ENCODE data around the gene CFP. TPM values are rescaled to one million over a fixed set of nuclear protein-coding genes. Genes with fewer than 3 reads are reported as not detected.

Gene CFP
- polyA plus RNA-seq, 3 donors = 461 to 498 (median 491) TPM

- TF ChIP-seq CTCF (IDR thresholded peaks at IDR 0.05) = no peak
- Histone ChIP-seq H3K9ac (ENCODE audit: insufficient read depth, low read length, poor library complexity, severe bottlenecking) (no peak overlapping the region), H3K9me3 (replicated peaks in 1 of 2; ENCODE audit: control insufficient read depth in 1 of 2, insufficient read depth in 1 of 2, low read length in 2 of 2) (peaks cover 5 to 9% of the 10 kb centered on the region in 2 donors), H4K20me1 (ENCODE audit: insufficient read depth, low read length) (no peaks in the 10 kb centered on the region), H3K36me3 (replicated peaks in 1 of 2; ENCODE audit: control insufficient read depth in 1 of 2, insufficient read depth in 2 of 2, low read length in 2 of 2) (no peaks in the 10 kb centered on the region), H3K27me3 (ENCODE audit: control insufficient read depth in 2 of 2, insufficient read depth in 2 of 2, low read length in 2 of 2) (no peaks in the 10 kb centered on the region), H3K4me3 (replicated peaks in 1 of 3; ENCODE audit: low read depth in 2 of 3, low read length in 3 of 3) (no peak overlapping the region), H3K4me2 (replicated peaks; ENCODE audit: extremely low read depth, low read length, poor library complexity, severe bottlenecking) (no peak overlapping the region), H2AFZ (ENCODE audit: insufficient read depth, low read depth, low read length, poor library complexity, severe bottlenecking) (peak overlapping the region; percentile 29), H3K27ac (ENCODE audit: low read depth in 1 of 2, low read length in 2 of 2) (no peak overlapping the region), H3K79me2 (ENCODE audit: insufficient read depth, low read length) (no peaks in the 10 kb centered on the region), H3K4me1 (ENCODE audit: control insufficient read depth in 1 of 2, insufficient read depth in 2 of 2, low read length in 2 of 2) (no peaks in the 10 kb centered on the region)
- Mint-ChIP-seq H3K36me3 (no peaks in the 10 kb centered on the region), H3K27me3 (ENCODE audit: low read depth in 3 of 3) (peaks cover 0 to 6% (median 0%) of the 10 kb centered on the region in 3 donors), H3K4me1 (no peaks in the 10 kb centered on the region), H3K4me3 (no peak overlapping the region), H3K27ac (no peak overlapping the region), H3K9me3 (peaks cover 2 to 31% (median 13%) of the 10 kb centered on the region in 7 donors)
- intact Hi-C loops (cut with micrococcal nuclease) = no loop called here
- WGBS (ENCODE audit: insufficient coverage) = no CpG with 5 or more reads among the region's 1 CpG
- no peak for DNase-seq
Observed at GRCh38 chrX:47595716-47596251, 33.9 kb downstream of the CFP start.

GRCh38 chrX:47593522-47593921, 36.2 kb downstream of the CFP start:
- peaks cover 0 to 6% (median 2%) of the 10 kb centered on the region in 3 donors for H3K27me3 Mint-ChIP-seq (ENCODE audit: low read depth in 3 of 3)
- WGBS (ENCODE audit: insufficient coverage) = no CpG with 5 or more reads among the region's 4 CpGs
- H3K4me3 ChIP-seq (replicated peaks in 1 of 3; ENCODE audit: low read depth in 2 of 3, low read length in 3 of 3) = no peak overlapping the region

More at GRCh38 chrX:47593522-47593921, 36.2 kb downstream of the CFP start:
- no peaks in the 10 kb centered on the region for H4K20me1 ChIP-seq (ENCODE audit: insufficient read depth, low read length)
- no peak overlapping the region for H3K4me2 ChIP-seq (replicated peaks; ENCODE audit: extremely low read depth, low read length, poor library complexity, severe bottlenecking)
- no peaks in the 10 kb centered on the region for H3K4me1 Mint-ChIP-seq
- peaks cover 2 to 20% (median 10%) of the 10 kb centered on the region in 7 donors for H3K9me3 Mint-ChIP-seq
- intact Hi-C loops (cut with micrococcal nuclease) = no loop called here
- H3K79me2 ChIP-seq (ENCODE audit: insufficient read depth, low read length) = no peaks in the 10 kb centered on the region
- H3K36me3 ChIP-seq (replicated peaks in 1 of 2; ENCODE audit: control insufficient read depth in 1 of 2, insufficient read depth in 2 of 2, low read length in 2 of 2) = no peaks in the 10 kb centered on the region
- H3K9me3 ChIP-seq (replicated peaks in 1 of 2; ENCODE audit: control insufficient read depth in 1 of 2, insufficient read depth in 1 of 2, low read length in 2 of 2) = peaks cover 0 to 4% of the 10 kb centered on the region in 2 donors
- H3K27ac Mint-ChIP-seq = no peak overlapping the region
- no peak overlapping the region for H3K27ac ChIP-seq (ENCODE audit: low read depth in 1 of 2, low read length in 2 of 2)
- no peak overlapping the region for H2AFZ ChIP-seq (ENCODE audit: insufficient read depth, low read depth, low read length, poor library complexity, severe bottlenecking)
- no peak overlapping the region for H3K4me3 Mint-ChIP-seq
- H3K27me3 ChIP-seq (ENCODE audit: control insufficient read depth in 2 of 2, insufficient read depth in 2 of 2, low read length in 2 of 2) = no peaks in the 10 kb centered on the region
- no peak for TF ChIP-seq CTCF (IDR thresholded peaks at IDR 0.05)
- peak in 1 of 3 donors; percentile 26 for DNase-seq
- no peak overlapping the region for H3K9ac ChIP-seq (ENCODE audit: insufficient read depth, low read length, poor library complexity, severe bottlenecking)
- no peaks in the 10 kb centered on the region for H3K36me3 Mint-ChIP-seq
- H3K4me1 ChIP-seq (ENCODE audit: control insufficient read depth in 1 of 2, insufficient read depth in 2 of 2, low read length in 2 of 2) = no peaks in the 10 kb centered on the region
